HepG2 (cell line): ENCODE measurements around the gene FDXACB1. TPM values are rescaled to one million over a fixed set of nuclear protein-coding genes. Genes with fewer than 3 reads are reported as not detected.

ENCODE experiments used
- ATF7 ChIP-seq, 2 experiments: fragments of 450-650 bp in 1 of 2; sonication (generic) in 1 of 2; formaldehyde crosslinking in 1 of 2; IDR thresholded peaks; 2 replicates each; pipeline versions ENCODE4 v1.4.0 to v1.6.1; 2016 to 2020; ENCODE audit warnings: antibody characterized with exemption in 1 of 2, mild to moderate bottlenecking in 1 of 2, missing genetic modification reagents in 1 of 2
- BRD4 ChIP-seq: sonication (generic); formaldehyde crosslinking; IDR thresholded peaks from 2 replicates; pipeline ENCODE4 v1.4.0; 2020; ENCODE audit warnings: missing genetic modification reagents
- GZF1 ChIP-seq: sonication (generic); formaldehyde crosslinking; IDR thresholded peaks from 2 replicates; pipeline ENCODE4 v1.5.1; 2020; ENCODE audit warnings: mild to moderate bottlenecking, missing genetic modification reagents
- HNRNPK ChIP-seq: fragments of 200-400 bp; formaldehyde crosslinking; IDR thresholded peaks from 2 replicates; pipeline ENCODE4 v1.6.1; 2018; ENCODE audit warnings: low read length, low read depth, moderate library complexity, mild to moderate bottlenecking; ENCODE audit not compliant: poor library complexity, severe bottlenecking
- HOXA7 ChIP-seq: sonication (generic); formaldehyde crosslinking; IDR thresholded peaks from 2 replicates; pipeline ENCODE4 v1.8.1; 2022; ENCODE audit warnings: mild to moderate bottlenecking, missing genetic modification reagents, moderate library complexity
- ISL2 ChIP-seq: sonication (generic); formaldehyde crosslinking; IDR thresholded peaks from 2 replicates; pipeline ENCODE4 v1.5.0; 2020; ENCODE audit warnings: missing genetic modification reagents
- JUN ChIP-seq: sonication (generic); formaldehyde crosslinking; IDR thresholded peaks from 2 replicates; pipeline ENCODE4 v1.4.0; 2020; ENCODE audit warnings: mild to moderate bottlenecking, missing genetic modification reagents
- NFATC3 ChIP-seq: sonication (generic); formaldehyde crosslinking; IDR thresholded peaks from 2 replicates; pipeline ENCODE4 v1.5.1; 2020; ENCODE audit warnings: mild to moderate bottlenecking, missing genetic modification reagents
- ONECUT2 ChIP-seq: sonication (generic); formaldehyde crosslinking; IDR thresholded peaks from 2 replicates; pipeline ENCODE4 v1.4.0; 2020; ENCODE audit warnings: missing genetic modification reagents
- PCBP2 ChIP-seq: fragments of 200-400 bp; formaldehyde crosslinking; optimal IDR thresholded peaks from 2 replicates; pipeline ENCODE3; 2018; ENCODE audit warnings: low read length, low read depth; ENCODE audit not compliant: poor library complexity, severe bottlenecking
- RNF2 ChIP-seq: fragments of 450-650 bp; conservative IDR thresholded peaks from 2 replicates; pipeline ENCODE4 v1.6.1; 2016; ENCODE audit warnings: low read depth
- SRF ChIP-seq: IDR thresholded peaks from 2 replicates; pipeline ENCODE4 v1.6.1; 2011; ENCODE audit warnings: mild to moderate bottlenecking, low read depth, low read length, moderate library complexity
- TRIM22 ChIP-seq: fragments of 450-650 bp; IDR thresholded peaks from 2 replicates; pipeline ENCODE4 v1.6.1; 2017
- ZFP91 ChIP-seq: sonication (generic); formaldehyde crosslinking; IDR thresholded peaks from 2 replicates; pipeline ENCODE4 v1.9.0; 2022; ENCODE audit warnings: missing genetic modification reagents, mild to moderate bottlenecking, borderline replicate concordance
- ZNF224 ChIP-seq: sonication (generic); formaldehyde crosslinking; IDR thresholded peaks from 2 replicates; pipeline ENCODE4 v1.5.0; 2020; ENCODE audit warnings: mild to moderate bottlenecking, missing genetic modification reagents
- ZNF282 ChIP-seq: fragments of 450-650 bp; IDR thresholded peaks from 2 replicates; pipeline ENCODE4 v1.6.1; 2018; ENCODE audit not compliant: partially characterized antibody
- ZNF317 ChIP-seq: sonication (generic); formaldehyde crosslinking; IDR thresholded peaks from 2 replicates; pipeline ENCODE4 v1.5.0; 2020; ENCODE audit warnings: mild to moderate bottlenecking, missing genetic modification reagents
- ZNF616 ChIP-seq: sonication (generic); formaldehyde crosslinking; IDR thresholded peaks from 2 replicates; pipeline ENCODE4 v1.5.0; 2020; ENCODE audit warnings: low read depth, mild to moderate bottlenecking, missing genetic modification reagents
- ZNF639 ChIP-seq: conservative IDR thresholded peaks from 2 replicates; pipeline ENCODE4 v1.6.1; 2018; ENCODE audit warnings: missing genetic modification reagents
- ZNF766 ChIP-seq: sonication (generic); formaldehyde crosslinking; IDR thresholded peaks from 2 replicates; pipeline ENCODE4 v1.5.0; 2020; ENCODE audit warnings: missing genetic modification reagents, borderline replicate concordance
- polyA plus RNA-seq, 8 experiments: library from polyadenylated mRNA; depleted of rRNA in 3 of 8; stranded (reverse) in 7 of 8; unstranded in 1 of 8; fragments of >200 nt; fragmentation: Illumina TruSeq in 4 of 8; extraction: Trizol in 4 of 8; gene quantifications; 2 replicates each; pipeline versions ENCODE4 v1.2.1 to v1.2.3, GENCODE V29; 2011 to 2016; ENCODE audit warnings: low read depth in 4 of 8, missing spikeins in 1 of 8, mixed read lengths in 1 of 8; ENCODE audit not compliant: insufficient read depth in 1 of 8
- total RNA-seq, 5 experiments: library from RNA; depleted of rRNA; stranded (reverse); fragments of >200 nt; fragmentation: Illumina TruSeq; extraction: Trizol; gene quantifications; 2 replicates each; pipeline ENCODE4 v1.2.3, GENCODE V29; 2016; ENCODE audit warnings: low read depth in 1 of 5

Gene FDXACB1
- total and polyA plus RNA-seq, 2 of the 13 experiments (the other 11 are each of a cell fraction or from before 2014, with no cell fraction given), result 1.1 to 3.4 TPM

GRCh38 chr11:111878849-111879636 is at the start of gene FDXACB1, which contains the start of gene CFAP68 (continued):
- TF ChIP-seq PCBP2 (no peak), TRIM22 (no peak), HNRNPK (no peak), ZNF639 (CRISPR knock-in tag) (peak; percentile 94), RNF2 (no peak), ZNF224 (CRISPR knock-in tag) (peak; percentile 73; the same call in 1 of the 2 replicates), ZNF282 (no peak), BRD4 (CRISPR knock-in tag) (peak; percentile 74; the same call in 1 of the 2 replicates), ZNF766 (CRISPR knock-in tag) (0 out of 2 replicates have a peak, but pooled peaks have one; percentile 63), ATF7 (IDR thresholded peaks at IDR 0.05) (peak; percentile 18; the same call in 1 of the 2 replicates), ATF7 (CRISPR knock-in tag; IDR thresholded peaks at IDR 0.05) (peak; percentile 59), ONECUT2 (CRISPR knock-in tag) (peak; percentile 52; the same call in 1 of the 2 replicates), HOXA7 (no peak), SRF (peak; percentile 57; the same call in 1 of the 2 replicates), NFATC3 (CRISPR knock-in tag) (no peak; the same call in 1 of the 2 replicates), GZF1 (CRISPR knock-in tag) (peak; percentile 82), ISL2 (CRISPR knock-in tag) (peak; percentile 75), JUN (CRISPR knock-in tag) (0 out of 2 replicates have a peak, but pooled peaks have one; percentile 11), ZNF616 (CRISPR knock-in tag) (no peak; the same call in 1 of the 2 replicates), ZFP91 (CRISPR knock-in tag) (peak; percentile 88; the same call in 1 of the 2 replicates), ZNF317 (CRISPR knock-in tag) (peak; percentile 55; the same call in 1 of the 2 replicates)
